Stimulated activated CD8-positive, alpha-beta memory T cell treated with anti-CD3 and anti-CD28 coated beads, Interleukin-7, amount 100 ng/mL, for 24 hours (primary cell): ENCODE measurements around the gene SMG9.

Experiments
- DNase-seq: peaks from one replicate; pipeline ENCODE4 v3.0.0-alpha.2; 2020; ENCODE audit warnings: low read depth

Gene SMG9

DNA sequence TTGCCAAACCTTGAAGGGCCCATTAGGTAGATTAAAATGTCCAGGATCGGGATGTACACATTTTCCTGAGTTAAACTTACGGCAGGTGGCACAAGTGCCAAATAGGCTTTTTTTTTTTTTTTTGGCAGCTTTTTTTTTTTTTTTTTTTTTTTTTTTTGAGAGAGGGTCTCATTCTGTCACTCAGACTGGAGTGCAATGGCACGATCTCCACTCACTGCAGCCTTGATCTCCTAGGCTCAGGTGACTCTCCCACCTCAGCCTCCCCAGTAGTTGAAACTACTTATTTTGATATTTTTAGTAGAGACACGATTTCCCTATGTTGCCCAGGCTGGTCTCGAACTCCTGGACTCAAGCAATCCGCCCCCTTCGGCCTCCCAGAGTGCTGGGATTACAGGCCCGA, 29.9 kb downstream of the SMG9 start:
- DNase-seq: no peak

DNA sequence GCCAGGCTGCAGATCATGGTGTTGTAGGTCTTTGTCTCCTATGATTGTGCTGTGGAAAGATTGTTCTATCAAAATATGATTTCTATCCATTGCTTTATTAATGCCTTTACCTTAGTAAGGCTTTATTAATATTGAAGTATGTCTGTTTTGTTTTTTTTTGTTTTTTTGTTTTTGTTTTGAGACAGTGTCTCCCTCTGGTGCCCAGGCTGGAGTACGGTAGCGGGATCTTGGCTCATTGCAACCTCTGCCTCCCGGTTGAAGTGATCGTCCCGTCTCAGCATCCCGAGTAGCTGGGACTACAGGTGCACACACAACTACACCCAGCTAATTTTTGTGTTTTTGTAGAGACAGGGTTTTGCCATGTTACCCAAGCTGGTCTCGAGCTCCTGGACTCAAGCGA, 31.2 kb downstream of the SMG9 start:
- no peak for DNase-seq

DNA sequence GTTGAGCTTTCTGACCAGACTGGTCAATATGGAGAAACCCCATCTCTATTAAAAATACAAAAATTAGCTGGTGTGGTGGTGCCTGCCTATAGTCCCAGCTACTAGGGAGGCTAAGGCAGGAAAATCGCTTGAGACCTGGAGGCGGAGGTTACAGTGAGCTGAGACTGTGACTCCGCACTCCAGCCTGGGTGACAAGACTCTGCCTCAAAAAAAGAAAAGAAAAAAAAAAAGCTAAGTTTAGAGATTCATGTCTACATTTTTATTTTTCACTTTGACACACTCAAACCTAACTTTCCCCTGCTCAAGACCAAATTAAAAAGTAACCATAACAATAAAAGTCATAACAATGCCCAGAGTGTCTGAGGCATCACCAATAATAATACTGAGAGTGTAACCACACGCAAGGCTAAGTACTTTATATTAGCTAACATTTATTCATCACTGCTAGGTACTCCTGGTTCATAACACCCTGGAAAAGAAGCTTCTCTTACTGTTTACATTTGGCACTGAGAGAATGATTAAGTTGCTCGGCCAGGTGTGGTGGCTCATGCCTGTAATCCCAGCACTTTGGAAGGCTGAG, 33.2 kb downstream of the SMG9 start:
- no peak for DNase-seq

DNA sequence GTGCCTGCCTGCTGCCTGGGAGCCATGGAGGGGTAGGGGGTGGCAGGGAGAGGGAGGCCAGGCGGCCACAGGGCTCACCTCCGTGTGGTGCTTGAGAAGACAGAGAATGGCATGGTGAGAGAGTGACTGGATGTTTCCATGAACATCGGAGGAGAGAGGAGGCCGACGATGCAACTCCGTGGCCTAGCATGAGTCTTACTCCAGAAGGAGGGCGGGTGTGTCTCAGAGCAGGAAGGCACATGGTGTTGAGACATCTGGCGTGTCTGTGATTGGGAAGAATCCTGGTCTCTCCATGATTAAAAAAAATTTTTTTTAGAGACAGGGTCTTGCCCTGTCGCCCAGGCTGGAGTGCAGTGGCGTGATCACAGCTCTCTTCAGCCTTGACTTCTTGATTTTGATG, 33.8 kb downstream of the SMG9 start:
- no peak for DNase-seq

DNA sequence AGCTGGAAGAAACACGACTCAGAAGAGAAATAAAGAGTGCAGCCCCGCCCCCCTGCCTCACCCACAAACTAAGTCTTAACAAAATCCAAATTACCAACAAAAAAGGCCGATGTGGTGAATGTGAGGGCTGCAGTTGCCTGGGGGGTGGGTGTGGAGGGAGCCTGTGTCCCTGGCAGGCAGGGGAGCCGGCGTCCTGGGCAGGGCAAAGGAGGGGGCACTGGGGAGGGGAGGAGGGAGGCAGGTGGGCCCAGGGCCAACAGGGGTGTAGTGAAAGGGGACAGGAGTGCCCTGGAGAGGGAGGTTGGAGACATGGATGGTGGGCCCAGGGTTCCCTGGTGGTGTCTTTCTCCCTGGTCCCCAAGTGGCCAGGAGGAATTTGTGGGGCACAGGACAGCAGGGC, 34.8 kb downstream of the SMG9 start:
- no peak for DNase-seq

DNA sequence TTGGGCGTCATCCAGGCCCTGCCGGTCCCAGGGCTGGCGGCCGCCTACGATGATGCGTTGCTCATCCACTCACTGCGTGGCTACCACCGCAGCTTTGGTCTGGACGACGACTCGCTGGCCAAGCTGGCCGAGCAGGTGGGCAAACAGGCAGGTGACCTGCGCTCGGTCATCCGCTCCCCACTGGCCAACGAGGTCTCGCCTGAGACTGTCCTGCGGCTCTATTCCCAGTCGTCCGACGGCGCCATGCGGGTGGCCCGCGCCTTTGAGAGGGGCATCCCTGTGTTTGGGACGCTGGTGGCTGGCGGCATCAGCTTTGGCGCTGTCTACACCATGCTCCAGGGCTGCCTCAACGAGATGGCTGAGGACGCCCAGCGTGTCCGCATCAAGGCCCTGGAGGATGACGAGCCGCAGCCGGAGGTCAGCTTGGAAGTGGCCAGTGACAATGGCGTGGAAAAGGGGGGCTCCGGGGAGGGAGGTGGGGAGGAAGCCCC, 35.3 kb downstream of the SMG9 start:
- no peak for DNase-seq

DNA sequence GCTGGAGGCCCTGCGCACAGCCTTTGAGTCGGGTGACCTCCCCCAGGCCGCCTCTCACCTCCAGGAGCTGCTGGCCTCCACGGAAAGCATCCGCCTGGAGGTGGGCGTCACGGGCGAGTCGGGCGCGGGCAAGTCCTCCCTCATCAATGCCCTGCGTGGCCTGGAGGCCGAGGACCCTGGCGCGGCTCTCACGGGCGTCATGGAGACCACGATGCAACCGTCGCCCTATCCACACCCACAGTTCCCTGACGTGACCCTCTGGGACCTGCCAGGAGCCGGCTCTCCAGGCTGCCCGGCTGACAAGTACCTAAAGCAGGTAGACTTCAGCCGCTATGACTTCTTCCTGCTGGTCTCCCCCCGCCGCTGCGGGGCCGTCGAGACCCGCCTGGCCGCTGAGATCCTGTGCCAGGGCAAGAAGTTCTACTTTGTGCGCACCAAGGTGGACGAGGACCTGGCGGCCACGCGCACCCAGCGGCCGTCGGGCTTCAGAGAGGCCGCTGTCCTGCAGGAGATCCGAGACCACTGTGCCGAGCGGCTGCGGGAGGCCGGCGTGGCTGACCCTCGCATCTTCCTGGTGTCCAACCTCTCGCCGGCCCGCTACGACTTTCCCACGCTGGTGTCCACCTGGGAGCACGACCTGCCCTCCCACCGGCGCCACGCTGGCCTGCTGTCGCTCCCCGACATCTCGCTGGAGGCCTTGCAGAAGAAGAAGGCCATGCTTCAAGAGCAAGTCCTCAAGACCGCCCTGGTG, 36.0 kb downstream of the SMG9 start:
- no peak for DNase-seq

DNA sequence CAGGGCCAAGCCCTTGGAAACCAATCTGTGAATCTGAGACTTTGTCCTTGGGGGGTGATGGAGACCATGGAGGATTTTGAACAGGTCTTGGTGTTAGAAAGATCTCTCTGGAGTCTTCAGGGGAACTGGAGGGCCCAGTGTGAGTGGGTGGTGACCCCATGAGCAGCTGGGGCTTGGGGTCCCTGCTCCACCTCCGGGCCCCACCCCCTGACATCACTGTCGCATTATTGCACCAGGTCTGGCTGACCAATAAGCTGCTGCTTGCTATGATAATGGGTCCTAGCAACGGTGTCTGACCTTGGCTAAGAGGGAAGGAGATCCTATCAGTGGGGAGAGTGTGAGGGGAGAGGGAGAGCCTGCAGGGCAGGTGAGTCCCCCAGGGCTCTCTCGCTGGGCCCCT, 39.0 kb downstream of the SMG9 start, which contains the start of gene IRGC:
IRGC (plus strand) TSS at position 301 of the 400 bp plus-strand sequence. CDS start 2,483 bp downstream, outside the sequence.
- no peak for DNase-seq

DNA sequence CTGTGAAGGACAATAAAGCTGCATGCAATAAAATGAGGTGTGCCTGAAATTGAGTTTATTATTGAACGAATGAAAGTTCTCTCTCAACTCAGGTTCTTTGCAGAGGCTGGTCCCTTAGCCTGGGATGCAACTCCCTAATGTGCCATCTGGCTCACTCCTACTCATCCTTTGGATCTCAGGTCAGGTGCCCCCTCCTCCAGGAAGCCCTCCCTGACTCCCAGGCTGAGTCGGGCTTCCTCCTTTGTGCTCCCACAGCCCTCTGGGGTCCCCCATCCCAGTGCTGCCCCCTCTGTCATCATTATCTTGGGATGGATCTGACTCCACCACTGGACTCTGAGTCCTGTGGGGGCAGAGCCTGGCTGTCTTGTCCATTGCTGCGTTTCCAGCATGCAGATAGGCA, 41.6 kb downstream of the SMG9 start:
- no peak for DNase-seq

DNA sequence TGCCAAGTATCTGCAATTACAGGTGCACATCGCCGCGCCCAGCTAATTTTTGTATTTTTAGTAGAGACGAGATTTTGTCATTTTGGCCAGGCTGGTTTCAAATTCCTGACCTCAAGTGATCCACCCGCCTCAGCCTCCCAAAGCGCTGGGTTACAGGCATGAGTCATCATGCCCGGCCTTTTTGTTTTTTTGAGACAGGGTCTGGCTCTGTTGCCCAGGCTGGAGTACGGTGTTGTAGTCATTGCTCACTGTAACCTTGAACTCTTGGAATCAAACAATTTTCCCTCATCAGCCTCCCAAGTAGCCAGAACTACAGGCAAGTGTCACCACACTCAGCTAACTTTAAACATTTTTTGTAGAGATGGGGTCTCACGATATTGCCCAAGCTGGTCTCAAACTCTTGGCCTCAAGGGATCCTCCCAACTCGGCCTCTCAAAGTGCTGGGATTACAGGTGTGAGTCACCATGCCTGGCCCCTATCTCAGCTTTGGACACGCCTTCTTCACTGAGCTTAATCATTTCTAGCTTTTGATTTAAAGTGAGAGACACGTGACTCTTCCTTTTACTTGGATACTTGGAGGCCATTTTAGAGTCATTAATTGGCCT, 42.9 kb downstream of the SMG9 start:
- DNase-seq: no peak

DNA sequence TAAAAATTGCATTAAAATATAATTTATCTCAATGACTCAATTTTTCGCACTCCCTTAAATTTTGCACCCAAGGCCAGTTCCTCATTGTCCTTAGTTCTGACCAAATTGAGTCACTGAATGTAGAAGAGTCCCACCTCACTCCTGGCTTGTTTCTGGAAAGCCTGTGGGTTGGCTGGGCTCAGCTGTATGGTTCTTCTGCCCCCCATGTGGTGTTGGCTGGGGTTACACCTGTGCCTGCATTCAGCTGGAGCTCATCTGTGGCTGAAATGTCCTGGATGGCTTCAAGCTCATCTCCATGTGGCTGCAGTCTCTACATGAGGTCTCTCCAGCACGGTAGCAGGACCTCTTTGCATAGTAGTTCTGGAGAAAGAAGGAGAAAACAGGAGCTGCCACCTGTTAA, 46.0 kb downstream of the SMG9 start:
- no peak for DNase-seq

DNA sequence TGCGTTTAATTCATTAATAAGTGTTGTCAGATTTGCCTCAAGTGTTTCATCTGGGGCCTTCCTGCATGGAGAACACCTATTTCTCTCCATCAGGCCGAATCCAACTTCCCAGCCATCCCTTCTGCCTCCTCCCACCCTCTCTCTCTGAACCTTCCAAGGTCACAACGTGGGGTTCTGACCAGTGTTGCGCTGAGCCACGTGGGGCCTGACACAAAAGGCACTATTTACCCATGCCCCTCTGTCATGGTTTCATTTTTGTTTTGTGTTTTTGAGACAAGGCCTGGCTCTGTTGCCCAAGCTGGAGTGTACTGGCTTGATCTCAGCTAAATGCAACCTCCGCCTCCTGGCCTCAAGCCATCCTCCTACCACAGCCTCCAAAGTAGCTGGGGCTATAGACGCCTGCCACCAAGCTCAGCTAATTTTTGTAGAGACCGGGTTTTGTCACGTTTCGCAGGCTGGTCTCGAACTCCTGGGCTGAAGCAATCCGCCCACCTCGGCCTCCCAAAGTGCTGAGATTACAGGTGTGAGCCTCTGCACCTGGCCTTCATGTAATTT, 47.5 kb downstream of the SMG9 start:
- DNase-seq: no peak

DNA sequence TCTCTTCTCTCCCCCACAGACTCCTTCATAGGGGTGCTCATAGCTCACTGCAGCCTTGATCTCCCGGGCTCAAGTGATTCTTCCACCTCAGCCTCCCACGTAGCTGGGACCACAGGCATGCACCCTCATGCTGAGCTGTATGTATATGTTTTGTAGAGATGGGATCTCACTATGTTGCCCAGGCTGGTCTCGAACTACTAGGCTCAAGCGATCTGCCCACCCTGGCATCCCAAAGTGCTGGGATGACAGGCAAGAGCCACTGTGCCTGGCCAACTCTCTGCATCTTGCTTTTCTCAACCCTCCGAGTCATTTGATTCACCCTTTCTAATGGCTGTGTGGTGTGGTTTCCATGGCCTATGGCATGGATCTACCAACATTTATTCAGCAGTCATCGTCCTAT, 49.0 kb downstream of the SMG9 start:
- no peak for DNase-seq

DNA sequence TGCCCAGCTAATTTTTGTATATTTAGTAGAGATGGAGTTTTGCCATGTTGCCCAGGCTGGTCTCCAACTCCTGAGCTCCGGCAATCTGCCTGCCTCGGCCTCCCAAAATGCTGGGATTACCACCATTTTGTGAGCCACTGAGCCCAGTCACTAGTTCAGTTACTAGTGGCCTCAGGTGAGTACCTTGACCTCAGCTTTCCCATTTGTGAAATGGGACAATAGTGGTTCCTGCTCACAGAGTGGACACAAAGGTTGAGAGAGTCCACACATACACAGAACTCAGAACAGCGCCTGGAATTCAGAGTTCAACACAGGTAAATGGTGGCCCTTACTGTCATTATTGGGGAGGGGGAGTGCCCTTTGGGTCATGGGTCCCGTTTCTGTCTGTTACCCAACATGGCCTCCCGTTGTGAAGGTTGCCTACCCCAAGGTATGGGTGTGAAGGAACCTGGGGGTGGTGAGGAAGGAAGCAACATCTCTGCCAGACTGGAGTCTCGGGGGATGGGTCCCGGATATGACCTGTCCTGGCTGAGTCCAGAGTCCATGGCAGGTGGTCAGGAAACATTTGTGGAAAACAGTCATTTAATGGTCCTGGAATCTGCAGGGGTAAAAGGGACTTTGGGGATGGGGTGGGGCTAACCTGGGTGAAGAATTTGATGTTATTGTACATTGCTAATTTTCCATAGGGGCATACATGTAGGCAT, 50.6 kb downstream of the SMG9 start:
- no peak for DNase-seq

DNA sequence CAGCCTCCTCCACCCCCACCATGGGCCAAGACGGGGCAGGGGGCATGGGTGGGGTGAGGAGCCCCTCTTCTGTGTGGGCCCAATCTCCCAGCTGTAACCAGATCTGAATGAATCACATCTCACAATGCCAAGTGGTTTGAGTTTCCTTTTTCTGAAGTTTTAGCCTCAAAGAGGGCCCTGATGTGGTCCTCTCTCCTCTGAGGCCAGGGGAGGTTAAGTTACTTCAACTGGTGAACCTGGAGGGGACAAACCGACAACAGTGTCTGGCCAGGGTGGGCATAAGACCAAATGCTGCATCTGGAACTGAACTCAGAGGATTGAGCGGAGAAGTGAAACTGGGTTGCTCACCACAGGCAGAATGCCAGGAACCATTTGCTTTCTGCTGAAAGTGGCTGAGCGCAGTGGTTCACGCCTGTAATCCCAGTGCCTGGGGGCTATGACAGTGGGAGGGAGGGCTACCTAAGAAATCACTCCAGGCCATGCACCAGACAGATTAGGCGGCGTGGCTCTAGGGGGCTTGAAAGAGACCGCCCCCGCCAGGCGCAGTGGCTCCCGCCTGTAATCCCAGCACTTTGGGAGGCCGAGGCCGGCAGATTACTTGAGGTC, 54.3 kb downstream of the SMG9 start:
- no peak for DNase-seq

DNA sequence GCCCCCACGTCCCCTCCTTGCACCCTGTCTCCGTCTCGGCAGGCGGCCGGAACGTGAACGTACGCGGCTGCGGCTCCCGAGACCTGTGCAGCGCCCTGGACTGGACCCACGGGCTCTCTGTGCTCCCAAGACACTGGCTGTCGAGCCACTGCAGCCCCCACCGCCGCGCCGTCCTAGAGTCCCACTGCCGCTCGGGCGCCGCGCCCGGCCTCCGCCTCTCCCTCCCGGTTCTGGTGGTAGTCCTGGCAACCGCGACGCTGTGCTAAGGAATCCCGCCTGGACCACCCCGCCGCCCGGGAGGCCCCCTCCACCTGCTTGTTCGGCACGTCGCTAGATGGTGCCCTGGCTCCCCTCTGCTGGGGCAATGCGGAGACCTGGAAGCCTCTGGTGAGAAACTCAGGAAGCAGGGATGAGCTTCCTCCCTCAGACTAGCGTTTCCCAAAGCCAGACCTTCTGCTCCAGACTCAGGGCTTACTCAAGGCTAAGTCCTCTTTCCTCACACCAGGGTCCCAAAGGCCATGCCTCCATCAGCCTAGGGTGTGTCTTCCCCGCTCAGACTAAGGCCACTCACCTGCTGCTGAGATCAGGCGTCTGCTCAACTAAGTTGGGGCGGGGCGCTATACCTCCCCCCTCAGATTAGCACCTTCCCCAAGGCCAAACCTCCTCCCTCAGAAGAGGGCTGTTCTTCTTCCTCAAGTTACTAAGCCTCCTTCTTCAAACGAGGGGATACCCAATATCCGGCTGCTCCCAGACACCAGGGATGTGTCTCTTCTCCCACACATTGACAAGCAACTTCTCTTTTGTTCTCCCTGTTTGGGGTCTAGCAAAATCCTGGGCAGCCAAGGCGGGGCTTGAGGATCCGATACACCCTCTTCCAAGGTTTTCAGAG, 55.0 kb downstream of the SMG9 start:
- DNase-seq: no peak

DNA sequence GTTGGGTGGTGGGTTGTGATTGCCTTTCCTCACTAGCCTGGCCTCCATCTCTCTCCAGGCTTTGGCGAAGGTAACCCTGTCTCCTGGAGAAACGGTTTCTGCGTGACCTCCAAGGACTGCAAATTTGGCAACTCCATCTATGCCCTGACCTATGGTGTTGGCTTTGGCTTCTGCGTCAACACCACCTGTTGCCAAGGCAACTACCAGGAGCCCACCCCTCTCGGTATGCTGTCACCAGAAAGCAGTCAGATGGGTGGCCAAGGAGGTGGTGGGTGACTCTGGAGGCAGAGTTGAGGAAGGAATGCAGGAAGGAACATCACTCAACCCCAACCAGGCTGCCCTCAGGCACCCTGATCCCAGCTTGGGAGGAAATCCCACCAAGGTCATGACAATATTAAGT, 57.5 kb downstream of the SMG9 start:
- DNase-seq: no peak

DNA sequence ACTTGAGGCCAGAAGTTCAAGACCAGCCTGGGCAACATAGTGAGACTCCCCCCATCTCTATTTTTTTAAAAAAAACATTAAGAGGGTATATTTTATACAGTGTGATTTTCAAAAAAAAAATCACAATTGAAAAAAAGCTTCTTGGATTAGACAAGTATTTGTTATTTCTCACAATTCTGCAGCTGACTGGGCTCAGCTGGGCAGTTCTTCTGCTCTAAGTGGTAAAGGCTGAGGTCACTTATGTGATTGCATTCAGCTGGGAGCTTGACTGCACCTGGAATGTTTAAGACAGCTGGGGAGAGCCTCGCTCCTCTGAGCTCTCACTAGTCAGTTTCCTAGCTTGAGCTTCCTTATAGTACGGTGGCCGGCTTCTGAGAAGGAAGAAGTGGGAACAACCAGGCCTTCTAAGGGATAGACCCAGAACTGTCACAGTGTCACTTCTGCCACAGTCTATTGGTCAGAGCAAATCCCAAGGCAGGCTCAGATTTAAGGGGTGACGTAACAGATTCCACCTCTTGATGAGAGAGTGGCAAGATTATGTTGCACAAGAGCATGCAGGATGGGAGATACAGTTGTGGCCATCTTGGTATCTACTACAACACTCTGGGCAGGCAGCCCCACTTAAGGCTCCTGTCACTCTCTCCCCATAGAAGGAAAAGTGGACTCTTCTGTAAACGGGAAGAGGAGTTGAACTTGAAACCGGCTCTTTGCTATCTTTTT, 58.6 kb downstream of the SMG9 start:
- DNase-seq: no peak

DNA sequence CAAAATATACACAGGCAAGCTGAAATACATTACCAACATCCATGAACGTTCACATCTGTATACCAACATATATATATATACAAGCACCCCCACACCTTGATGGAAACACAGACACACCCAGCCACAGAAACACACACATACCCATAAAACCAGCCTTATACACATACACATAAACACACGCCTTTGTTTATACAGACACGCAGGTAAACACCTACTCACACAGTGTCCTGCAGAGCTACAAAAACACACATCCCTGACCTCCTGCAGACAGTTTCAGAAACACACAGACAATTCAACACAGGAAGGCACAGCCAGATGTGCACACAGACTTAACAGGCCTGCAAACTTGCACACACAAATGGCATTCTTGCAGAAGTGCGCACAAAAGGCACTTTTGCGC, 60.2 kb downstream of the SMG9 start:
- no peak for DNase-seq

DNA sequence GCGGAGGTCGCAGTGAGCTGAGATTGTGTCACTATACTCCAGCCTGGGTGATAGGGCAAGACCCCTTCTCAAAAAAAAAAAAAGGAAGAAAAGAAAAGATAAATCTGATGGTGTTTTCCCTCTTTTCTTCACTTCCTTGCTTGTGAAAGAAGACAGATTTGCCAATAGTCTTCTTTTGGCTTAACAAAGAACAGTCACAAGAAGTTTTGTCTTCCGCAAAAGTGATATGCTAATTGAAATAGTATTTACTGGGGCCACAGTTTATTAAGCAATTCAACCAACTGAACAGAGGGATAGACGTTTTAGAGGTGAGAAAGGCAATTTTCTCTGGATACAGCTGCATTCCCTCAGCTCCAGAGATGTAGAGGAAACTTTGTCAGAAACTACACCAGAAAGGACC, 61.9 kb downstream of the SMG9 start:
- DNase-seq: no peak
